Measurements from ENCODE around the gene UCHL1. TPM values are rescaled to one million over a fixed set of nuclear protein-coding genes. Genes with fewer than 3 reads are reported as not detected.
A peak's percentile ranks its signal among the peaks of the same experiment; 100 is the strongest.

UCHL1 gene
- total RNA-seq, 2 donors from 2014 or later = 390 to 562 TPM

GRCh38 chr4:41290479-41290878 is 33.8 kb downstream of the UCHL1 start:
- Histone ChIP-seq H3K9me3 (ENCODE audit: control insufficient read depth, low read length) (peaks cover 41% of the 10 kb centered on the region), H3K9ac (ENCODE audit: extremely low read depth, low read length, poor library complexity, severe bottlenecking) (no peak overlapping the region), H3K27ac (ENCODE audit: low read depth, low read length) (no peak overlapping the region), H3K36me3 (ENCODE audit: control insufficient read depth, insufficient read depth, low read length) (no peaks in the 10 kb centered on the region), H3K27me3 (ENCODE audit: control insufficient read depth, insufficient read depth, low read length, poor library complexity, severe bottlenecking) (no peaks in the 10 kb centered on the region), H3K4me3 (ENCODE audit: low read length) (no peak overlapping the region), H3K4me1 (ENCODE audit: control insufficient read depth, insufficient read depth, low read length) (no peaks in the 10 kb centered on the region)
- H3K27me3 Mint-ChIP-seq (ENCODE audit: insufficient read depth) = peaks cover 8% of the 10 kb centered on the region
- no peak overlapping the region for H3K27ac Mint-ChIP-seq
- peaks cover 42% of the 10 kb centered on the region for H3K9me3 Mint-ChIP-seq
- no peak overlapping the region for H3K4me3 Mint-ChIP-seq
- H3K4me1 Mint-ChIP-seq = no peaks in the 10 kb centered on the region
- DNase-seq = no peak
- WGBS, 2 experiments (ENCODE audit: insufficient coverage in 1 of 2, insufficient read length in 1 of 2) = 98 to 99% methylated on average over 4 of the region's 4 CpGs
- TF ChIP-seq, protein P1, sequence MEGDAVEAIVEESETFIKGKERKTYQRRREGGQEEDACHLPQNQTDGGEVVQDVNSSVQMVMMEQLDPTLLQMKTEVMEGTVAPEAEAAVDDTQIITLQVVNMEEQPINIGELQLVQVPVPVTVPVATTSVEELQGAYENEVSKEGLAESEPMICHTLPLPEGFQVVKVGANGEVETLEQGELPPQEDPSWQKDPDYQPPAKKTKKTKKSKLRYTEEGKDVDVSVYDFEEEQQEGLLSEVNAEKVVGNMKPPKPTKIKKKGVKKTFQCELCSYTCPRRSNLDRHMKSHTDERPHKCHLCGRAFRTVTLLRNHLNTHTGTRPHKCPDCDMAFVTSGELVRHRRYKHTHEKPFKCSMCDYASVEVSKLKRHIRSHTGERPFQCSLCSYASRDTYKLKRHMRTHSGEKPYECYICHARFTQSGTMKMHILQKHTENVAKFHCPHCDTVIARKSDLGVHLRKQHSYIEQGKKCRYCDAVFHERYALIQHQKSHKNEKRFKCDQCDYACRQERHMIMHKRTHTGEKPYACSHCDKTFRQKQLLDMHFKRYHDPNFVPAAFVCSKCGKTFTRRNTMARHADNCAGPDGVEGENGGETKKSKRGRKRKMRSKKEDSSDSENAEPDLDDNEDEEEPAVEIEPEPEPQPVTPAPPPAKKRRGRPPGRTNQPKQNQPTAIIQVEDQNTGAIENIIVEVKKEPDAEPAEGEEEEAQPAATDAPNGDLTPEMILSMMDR (conservative IDR thresholded peaks at IDR 0.05) = no peak
- no peaks in the 10 kb centered on the region for H3K36me3 Mint-ChIP-seq (ENCODE audit: low read depth)

DNA sequence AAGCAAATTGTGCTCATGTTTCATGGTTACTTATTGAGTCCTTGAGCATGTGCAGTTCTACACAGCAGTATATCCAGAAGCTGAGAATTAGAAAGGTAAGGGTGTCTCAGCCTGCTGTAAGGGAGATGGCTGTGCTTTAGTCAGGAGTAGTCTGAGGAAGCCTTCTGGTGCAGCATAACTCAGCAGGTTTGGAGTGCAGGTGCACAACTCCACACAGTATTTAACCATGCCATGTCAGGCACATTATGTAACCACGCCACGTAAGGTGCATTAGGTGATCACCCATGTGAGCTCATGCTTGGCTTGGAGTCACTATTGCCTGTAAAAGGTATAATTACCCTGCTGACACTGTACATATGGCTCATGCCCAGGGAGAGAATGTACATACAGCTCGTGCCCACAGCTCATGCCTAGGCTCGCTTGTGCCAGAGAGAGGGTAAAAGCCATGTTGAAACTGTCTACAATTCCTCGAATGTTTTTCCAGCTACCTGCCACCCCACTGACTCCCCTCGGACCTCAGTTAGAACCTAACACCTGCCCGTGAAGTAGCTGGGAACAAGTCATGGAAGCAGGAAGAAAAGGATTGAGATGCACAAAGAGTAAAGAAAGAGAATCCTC is 37.8 kb downstream of the UCHL1 start:
- Histone ChIP-seq H3K27me3 (ENCODE audit: control insufficient read depth, insufficient read depth, low read length, poor library complexity, severe bottlenecking) (no peaks in the 10 kb centered on the region), H3K9ac (ENCODE audit: extremely low read depth, low read length, poor library complexity, severe bottlenecking) (no peak overlapping the region), H3K36me3 (ENCODE audit: control insufficient read depth, insufficient read depth, low read length) (no peaks in the 10 kb centered on the region), H3K4me1 (ENCODE audit: control insufficient read depth, insufficient read depth, low read length) (no peaks in the 10 kb centered on the region), H3K4me3 (ENCODE audit: low read length) (peak overlapping the region; percentile 31), H3K9me3 (ENCODE audit: control insufficient read depth, low read length) (peaks cover 26% of the 10 kb centered on the region), H3K27ac (ENCODE audit: low read depth, low read length) (no peak overlapping the region)
- H3K36me3 Mint-ChIP-seq (ENCODE audit: low read depth) = no peaks in the 10 kb centered on the region
- TF ChIP-seq, protein P1 (conservative IDR thresholded peaks at IDR 0.05) = no peak
- H3K27ac Mint-ChIP-seq = no peak overlapping the region
- WGBS, 2 experiments (ENCODE audit: insufficient coverage in 1 of 2, insufficient read length in 1 of 2) = 90 to 92% methylated on average over 2 to 7 of the region's 7 CpGs
- H3K9me3 Mint-ChIP-seq = peaks cover 29% of the 10 kb centered on the region
- DNase-seq = no peak
- no peaks in the 10 kb centered on the region for H3K4me1 Mint-ChIP-seq
- peaks cover 14% of the 10 kb centered on the region for H3K27me3 Mint-ChIP-seq (ENCODE audit: insufficient read depth)
- no peak overlapping the region for H3K4me3 Mint-ChIP-seq

DNA sequence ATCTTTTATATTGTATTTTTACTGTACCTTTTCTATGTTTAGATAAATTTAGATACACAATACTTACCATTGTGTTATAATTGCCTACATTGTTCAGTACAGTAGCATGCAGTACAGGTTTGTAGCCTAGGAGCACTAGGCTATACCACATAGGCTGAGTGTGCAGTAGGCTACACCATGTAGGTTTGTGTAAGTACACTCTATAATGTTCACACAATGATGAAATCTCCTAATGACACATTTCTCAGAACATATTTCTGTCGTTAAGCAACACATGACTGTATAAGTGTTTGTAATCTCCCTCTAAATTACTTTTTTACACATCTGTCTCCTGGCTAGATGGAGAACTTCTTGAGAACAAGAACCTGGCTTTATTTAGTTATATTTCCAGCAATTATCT is 40.3 kb downstream of the UCHL1 start:
- H3K36me3 ChIP-seq (ENCODE audit: control insufficient read depth, insufficient read depth, low read length) = no peaks in the 10 kb centered on the region
- no peak overlapping the region for H3K27ac ChIP-seq (ENCODE audit: low read depth, low read length)
- peaks cover 29% of the 10 kb centered on the region for H3K9me3 Mint-ChIP-seq
- H3K9me3 ChIP-seq (ENCODE audit: control insufficient read depth, low read length) = peaks cover 26% of the 10 kb centered on the region
- TF ChIP-seq, protein P1 (conservative IDR thresholded peaks at IDR 0.05) = no peak
- peaks cover 35% of the 10 kb centered on the region for H3K27me3 Mint-ChIP-seq (ENCODE audit: insufficient read depth)
- DNase-seq = no peak
- no peak overlapping the region for H3K27ac Mint-ChIP-seq
- H3K4me1 ChIP-seq (ENCODE audit: control insufficient read depth, insufficient read depth, low read length) = no peaks in the 10 kb centered on the region
- no peak overlapping the region for H3K9ac ChIP-seq (ENCODE audit: extremely low read depth, low read length, poor library complexity, severe bottlenecking)
- no peaks in the 10 kb centered on the region for H3K4me1 Mint-ChIP-seq
- 88 to 100% methylated on average over 1 of the region's 1 CpG for WGBS, 2 experiments (ENCODE audit: insufficient coverage in 1 of 2, insufficient read length in 1 of 2)
- no peak overlapping the region for H3K4me3 Mint-ChIP-seq
- H3K27me3 ChIP-seq (ENCODE audit: control insufficient read depth, insufficient read depth, low read length, poor library complexity, severe bottlenecking) = no peaks in the 10 kb centered on the region
- no peaks in the 10 kb centered on the region for H3K36me3 Mint-ChIP-seq (ENCODE audit: low read depth)
- H3K4me3 ChIP-seq (ENCODE audit: low read length) = no peak overlapping the region
